ENCODE data around the gene SALL3.
"Not testable (repeated sequence)": the region's sequence is repeated elsewhere in the genome, so short reads cannot be mapped to it uniquely, and the experiment has no call there.

Gene SALL3

DNA sequence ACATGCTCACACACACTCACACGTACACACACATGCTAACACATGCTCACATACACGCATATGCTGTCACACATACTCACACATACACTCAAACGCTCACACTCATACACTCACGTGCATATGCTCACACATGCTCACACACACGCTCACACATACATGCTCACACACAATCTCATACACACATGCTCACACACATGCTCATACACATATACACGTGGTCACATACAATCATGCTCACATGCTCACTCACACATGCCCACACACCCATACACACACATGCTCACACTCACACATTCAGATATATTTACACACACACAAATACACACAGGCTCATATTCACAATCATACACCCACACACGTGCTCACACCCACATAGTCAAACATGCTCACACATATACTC lies 17.5 kb upstream of the SALL3 start:
- Histone ChIP-seq H2AK5ac (ENCODE audit: low read length) (no peak overlapping the region), H2BK120ac (ENCODE audit: insufficient read depth, low read length, poor library complexity) (no peak overlapping the region), H3K27ac (ENCODE audit: low read depth, low read length) (no peak overlapping the region), H3K79me2 (ENCODE audit: control insufficient read depth, insufficient read depth, low read length, poor library complexity) (no peaks in the 10 kb centered on the region), H3K9me3 (ENCODE audit: insufficient read depth, low read depth, low read length) (peaks cover 6% of the 10 kb centered on the region), H3K23ac (ENCODE audit: low read length) (peak overlapping the region; percentile 4), H4K12ac (ENCODE audit: low read depth, low read length) (no peak overlapping the region), H2BK12ac (ENCODE audit: low read length) (no peak overlapping the region), H4K8ac (ENCODE audit: low read depth, low read length) (no peak overlapping the region), H3K79me1 (ENCODE audit: low read length) (no peaks in the 10 kb centered on the region), H3K4me1 (ENCODE audit: control insufficient read depth in 1 of 2, insufficient read depth in 2 of 2, low read length in 2 of 2) (no peaks in the 10 kb centered on the region), H3K18ac (ENCODE audit: low read length) (no peak overlapping the region), H3K4me2 (ENCODE audit: low read length) (no peak overlapping the region), H3K14ac (ENCODE audit: low read length) (no peak overlapping the region), H2BK5ac (ENCODE audit: low read depth, low read length, poor library complexity) (no peak overlapping the region), H4K91ac (ENCODE audit: low read depth, low read length) (no peak overlapping the region), H3K27me3 (ENCODE audit: insufficient read depth, low read length) (no peaks in the 10 kb centered on the region), H2AFZ (ENCODE audit: insufficient read depth, low read length, poor library complexity) (no peak overlapping the region), H3K4me3 (ENCODE audit: low read depth, low read length) (peak overlapping the region; percentile 37), H3K36me3 (ENCODE audit: control insufficient read depth in 1 of 2, insufficient read depth in 2 of 2, low read length in 2 of 2) (no peaks in the 10 kb centered on the region), H3K9ac (ENCODE audit: low read length) (no peak overlapping the region), H3K4ac (ENCODE audit: low read depth, low read length) (no peak overlapping the region)
- no peak for DNase-seq
- 100% methylated on average over 2 of the region's 7 CpGs for WGBS (ENCODE audit: extremely low coverage, insufficient coverage, insufficient read length)

DNA sequence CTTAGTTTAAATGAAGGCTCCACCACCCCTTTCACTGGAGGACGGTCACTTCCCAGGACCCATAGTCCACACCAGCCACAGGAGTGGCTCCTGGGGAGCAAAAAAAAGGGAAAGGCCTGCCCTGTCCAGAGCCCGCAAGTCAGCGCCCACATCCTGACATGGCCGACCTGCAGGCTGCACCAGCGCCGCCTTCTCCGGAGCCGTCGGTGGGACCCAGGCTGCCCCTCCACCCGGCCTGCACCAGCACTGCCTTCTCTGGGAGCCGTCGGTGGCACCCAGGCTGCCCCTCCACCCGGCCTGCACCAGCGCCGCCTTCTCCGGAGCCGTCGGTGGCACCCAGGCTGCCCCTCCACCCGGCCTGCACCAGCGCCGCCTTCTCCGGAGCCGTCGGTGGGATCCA lies 14.9 kb upstream of the SALL3 start:
- H3K36me3 ChIP-seq (ENCODE audit: control insufficient read depth in 1 of 2, insufficient read depth in 2 of 2, low read length in 2 of 2); H3K4me3 ChIP-seq (ENCODE audit: low read depth, low read length); H3K14ac ChIP-seq (ENCODE audit: low read length); H2BK12ac ChIP-seq (ENCODE audit: low read length); H3K4me2 ChIP-seq (ENCODE audit: low read length); H3K79me2 ChIP-seq (ENCODE audit: control insufficient read depth, insufficient read depth, low read length, poor library complexity); H3K23ac ChIP-seq (ENCODE audit: low read length); H2BK5ac ChIP-seq (ENCODE audit: low read depth, low read length, poor library complexity); H2BK120ac ChIP-seq (ENCODE audit: insufficient read depth, low read length, poor library complexity); H2AFZ ChIP-seq (ENCODE audit: insufficient read depth, low read length, poor library complexity); H3K9ac ChIP-seq (ENCODE audit: low read length); H4K12ac ChIP-seq (ENCODE audit: low read depth, low read length); H2AK5ac ChIP-seq (ENCODE audit: low read length); H4K91ac ChIP-seq (ENCODE audit: low read depth, low read length); H3K18ac ChIP-seq (ENCODE audit: low read length); H3K79me1 ChIP-seq (ENCODE audit: low read length); H4K8ac ChIP-seq (ENCODE audit: low read depth, low read length); H3K27ac ChIP-seq (ENCODE audit: low read depth, low read length); H3K27me3 ChIP-seq (ENCODE audit: insufficient read depth, low read length); DNase-seq; H3K9me3 ChIP-seq (ENCODE audit: insufficient read depth, low read depth, low read length); H3K4me1 ChIP-seq (ENCODE audit: control insufficient read depth in 1 of 2, insufficient read depth in 2 of 2, low read length in 2 of 2); H3K4ac ChIP-seq (ENCODE audit: low read depth, low read length): not testable (repeated sequence)
- WGBS (ENCODE audit: extremely low coverage, insufficient coverage, insufficient read length) = no CpG with 5 or more reads among the region's 24 CpGs

DNA sequence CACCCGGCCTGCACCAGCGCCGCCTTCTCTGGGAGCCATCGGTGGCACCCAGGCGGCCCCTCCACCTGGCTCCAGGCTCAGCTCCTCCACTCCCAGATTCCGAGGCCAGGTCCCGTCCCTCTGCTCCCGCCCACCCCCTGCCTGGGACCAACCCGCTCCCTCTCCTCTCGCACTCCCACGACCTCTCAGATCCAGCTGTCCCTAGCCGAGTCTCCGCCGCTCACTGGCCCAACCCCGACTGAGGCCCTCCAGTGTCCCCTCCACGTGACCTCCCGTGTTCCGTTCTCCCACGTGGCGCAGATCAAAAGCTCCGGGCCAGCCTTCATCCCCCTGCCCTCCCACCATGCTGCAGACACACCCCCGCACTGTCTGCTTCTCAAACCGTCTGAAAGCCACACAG lies 14.4 kb upstream of the SALL3 start:
- H4K12ac ChIP-seq (ENCODE audit: low read depth, low read length) = no peak overlapping the region
- H2BK12ac ChIP-seq (ENCODE audit: low read length) = no peak overlapping the region
- no peak overlapping the region for H3K14ac ChIP-seq (ENCODE audit: low read length)
- no peak for DNase-seq
- H3K36me3 ChIP-seq (ENCODE audit: control insufficient read depth in 1 of 2, insufficient read depth in 2 of 2, low read length in 2 of 2) = no peaks in the 10 kb centered on the region
- H2BK120ac ChIP-seq (ENCODE audit: insufficient read depth, low read length, poor library complexity) = no peak overlapping the region
- no peak overlapping the region for H3K18ac ChIP-seq (ENCODE audit: low read length)
- no peak overlapping the region for H2AK5ac ChIP-seq (ENCODE audit: low read length)
- H2AFZ ChIP-seq (ENCODE audit: insufficient read depth, low read length, poor library complexity) = no peak overlapping the region
- no peaks in the 10 kb centered on the region for H3K4me1 ChIP-seq (ENCODE audit: control insufficient read depth in 1 of 2, insufficient read depth in 2 of 2, low read length in 2 of 2)
- no peaks in the 10 kb centered on the region for H3K27me3 ChIP-seq (ENCODE audit: insufficient read depth, low read length)
- no peak overlapping the region for H3K4ac ChIP-seq (ENCODE audit: low read depth, low read length)
- WGBS (ENCODE audit: extremely low coverage, insufficient coverage, insufficient read length) = no CpG with 5 or more reads among the region's 23 CpGs
- peaks cover 6% of the 10 kb centered on the region for H3K9me3 ChIP-seq (ENCODE audit: insufficient read depth, low read depth, low read length)
- no peaks in the 10 kb centered on the region for H3K79me1 ChIP-seq (ENCODE audit: low read length)
- H3K4me3 ChIP-seq (ENCODE audit: low read depth, low read length) = no peak overlapping the region
- H2BK5ac ChIP-seq (ENCODE audit: low read depth, low read length, poor library complexity) = no peak overlapping the region
- H3K79me2 ChIP-seq (ENCODE audit: control insufficient read depth, insufficient read depth, low read length, poor library complexity) = no peaks in the 10 kb centered on the region
- H4K91ac ChIP-seq (ENCODE audit: low read depth, low read length) = no peak overlapping the region
- no peak overlapping the region for H3K23ac ChIP-seq (ENCODE audit: low read length)
- H3K27ac ChIP-seq (ENCODE audit: low read depth, low read length) = no peak overlapping the region
- no peak overlapping the region for H4K8ac ChIP-seq (ENCODE audit: low read depth, low read length)
- no peak overlapping the region for H3K9ac ChIP-seq (ENCODE audit: low read length)
- no peak overlapping the region for H3K4me2 ChIP-seq (ENCODE audit: low read length)

- no peaks in the 10 kb centered on the region for H3K79me2 ChIP-seq (ENCODE audit: control insufficient read depth, insufficient read depth, low read length, poor library complexity)
- H2AFZ ChIP-seq (ENCODE audit: insufficient read depth, low read length, poor library complexity) = no peak overlapping the region
- H3K4ac ChIP-seq (ENCODE audit: low read depth, low read length) = no peak overlapping the region
- no CpG with 5 or more reads among the region's 18 CpGs for WGBS (ENCODE audit: extremely low coverage, insufficient coverage, insufficient read length)
- no peak overlapping the region for H3K18ac ChIP-seq (ENCODE audit: low read length)
- no peaks in the 10 kb centered on the region for H3K79me1 ChIP-seq (ENCODE audit: low read length)
- H2BK12ac ChIP-seq (ENCODE audit: low read length) = no peak overlapping the region
- no peak overlapping the region for H4K91ac ChIP-seq (ENCODE audit: low read depth, low read length)
- H3K14ac ChIP-seq (ENCODE audit: low read length) = no peak overlapping the region
- no peak overlapping the region for H3K9ac ChIP-seq (ENCODE audit: low read length)
- no peaks in the 10 kb centered on the region for H3K27me3 ChIP-seq (ENCODE audit: insufficient read depth, low read length)
- H3K4me3 ChIP-seq (ENCODE audit: low read depth, low read length) = no peak overlapping the region
- H2AK5ac ChIP-seq (ENCODE audit: low read length) = no peak overlapping the region
- DNase-seq = no peak
- no peak overlapping the region for H2BK5ac ChIP-seq (ENCODE audit: low read depth, low read length, poor library complexity)
- H3K4me1 ChIP-seq (ENCODE audit: control insufficient read depth in 1 of 2, insufficient read depth in 2 of 2, low read length in 2 of 2) = no peaks in the 10 kb centered on the region
- H4K8ac ChIP-seq (ENCODE audit: low read depth, low read length) = no peak overlapping the region
- H3K4me2 ChIP-seq (ENCODE audit: low read length) = no peak overlapping the region
- no peak overlapping the region for H2BK120ac ChIP-seq (ENCODE audit: insufficient read depth, low read length, poor library complexity)
- no peak overlapping the region for H3K27ac ChIP-seq (ENCODE audit: low read depth, low read length)
- no peak overlapping the region for H3K23ac ChIP-seq (ENCODE audit: low read length)
- no peaks in the 10 kb centered on the region for H3K36me3 ChIP-seq (ENCODE audit: control insufficient read depth in 1 of 2, insufficient read depth in 2 of 2, low read length in 2 of 2)
- peaks cover 6% of the 10 kb centered on the region for H3K9me3 ChIP-seq (ENCODE audit: insufficient read depth, low read depth, low read length)
- no peak overlapping the region for H4K12ac ChIP-seq (ENCODE audit: low read depth, low read length)
These were observed 13.5 kb upstream of the SALL3 start for GRCh38 chr18:78965917-78966792.

Data from trophoblast cell (in vitro differentiated cells and primary cell).